IMR-90 (cell line): ENCODE data around the gene NTPCR. TPM values are rescaled to one million over a fixed set of nuclear protein-coding genes. Genes with fewer than 3 reads are reported as not detected.
A peak's percentile ranks its signal among the peaks of the same experiment; 100 is the strongest.

Experiments
- ATAC-seq: fragments of 200-7000 bp; cut with Tn5 transposase; 2 replicates; pipeline ENCODE4 v1.9.1; 2020; ENCODE audit warnings: low read depth, mild to moderate bottlenecking, moderate library complexity
- BruUV-seq: library from RNA; stranded (reverse); fragments of 400-500 nt; replicated peaks from 2 replicates; lab custom pipeline; 2021; lab: Mats Ljungman, UMichigan
- CTCF ChIA-PET: fragments of 300-600 bp; formaldehyde crosslinking; extraction: SDS; loops from one replicate; lab custom pipeline; 2021; ENCODE audit warnings: antibody characterized with exemption; lab: Yijun Ruan, JAX
- POLR2A ChIA-PET: fragments of 300-600 bp; sonication (Branson Sonifier 250); formaldehyde crosslinking; loops from one replicate; lab custom pipeline; 2022; ENCODE audit warnings: antibody characterized with exemption; ENCODE audit not compliant: unreplicated experiment; lab: Charles Lee
- DNase-seq: peaks from one replicate; pipeline ENCODE4 v3.0.0; 2013
- H2AFZ ChIP-seq: replicated peaks from 2 replicates; pipeline ENCODE3; 2013; ENCODE audit warnings: low read length, mild to moderate bottlenecking; ENCODE audit not compliant: poor library complexity
- H2AK5ac ChIP-seq: 2 replicates; pipeline ENCODE4 v1.6.1; 2013; ENCODE audit warnings: low read depth, low read length, inconsistent platforms
- H2AK9ac ChIP-seq: replicated peaks from 2 replicates; pipeline ENCODE3; 2013; ENCODE audit warnings: mild to moderate bottlenecking, low read depth, low read length, moderate library complexity; ENCODE audit not compliant: poor library complexity
- H2BK120ac ChIP-seq: 2 replicates; pipeline ENCODE4 v1.6.1; 2013; ENCODE audit warnings: low read depth, low read length, inconsistent platforms
- H2BK15ac ChIP-seq: 3 replicates; pipeline ENCODE4 v1.6.1; 2013; ENCODE audit warnings: low read depth, low read length, inconsistent platforms
- H2BK20ac ChIP-seq: 2 replicates; pipeline ENCODE4 v1.6.1; 2013; ENCODE audit warnings: low read depth, mild to moderate bottlenecking, inconsistent platforms, low read length, moderate library complexity
- H2BK5ac ChIP-seq: 2 replicates; pipeline ENCODE4 v1.6.1; 2013; ENCODE audit warnings: mild to moderate bottlenecking, low read depth, low read length, inconsistent platforms; ENCODE audit not compliant: poor library complexity, severe bottlenecking
- H3K14ac ChIP-seq: replicated peaks from 2 replicates; pipeline ENCODE4 v1.6.1; 2013; ENCODE audit warnings: low read depth, low read length, inconsistent platforms
- H3K18ac ChIP-seq: 2 replicates; pipeline ENCODE4 v1.6.1; 2013; ENCODE audit warnings: low read depth, low read length, control low read depth
- H3K23ac ChIP-seq: 2 replicates; pipeline ENCODE4 v1.6.1; 2013; ENCODE audit warnings: low read depth, low read length, inconsistent platforms
- H3K27ac ChIP-seq: 2 replicates; pipeline ENCODE4 v1.5.1; 2013; ENCODE audit warnings: mild to moderate bottlenecking, control low read depth, low read length; ENCODE audit not compliant: insufficient read depth
- H3K27me3 ChIP-seq: 2 replicates; pipeline ENCODE4 v1.6.1; 2013; ENCODE audit warnings: low read length; ENCODE audit not compliant: control insufficient read depth, insufficient read depth
- H3K36me3 ChIP-seq: 2 replicates; pipeline ENCODE4 v1.6.1; 2013; ENCODE audit warnings: low read length, mixed read lengths; ENCODE audit not compliant: control insufficient read depth, insufficient read depth
- H3K4ac ChIP-seq: 2 replicates; pipeline ENCODE4 v1.6.1; 2013; ENCODE audit warnings: low read depth, low read length, inconsistent platforms
- H3K4me1 ChIP-seq: 2 replicates; pipeline ENCODE4 v1.6.1; 2013; ENCODE audit warnings: low read length, mixed read lengths; ENCODE audit not compliant: control insufficient read depth, insufficient read depth
- H3K4me2 ChIP-seq: 2 replicates; pipeline ENCODE4 v1.6.1; 2013; ENCODE audit warnings: low read depth, mild to moderate bottlenecking, control low read depth, low read length, moderate library complexity
- H3K4me3 ChIP-seq: 2 replicates; pipeline ENCODE4 v1.5.1; 2013; ENCODE audit warnings: low read depth, mild to moderate bottlenecking, control low read depth, low read length, moderate library complexity; ENCODE audit not compliant: insufficient read depth
- H3K56ac ChIP-seq: 2 replicates; pipeline ENCODE4 v1.6.1; 2013; ENCODE audit warnings: low read length, inconsistent platforms; ENCODE audit not compliant: insufficient read depth; ENCODE audit errors: extremely low read depth
- H3K79me1 ChIP-seq, 2 experiments: 2 replicates each; pipeline ENCODE4 v1.6.1; 2013; ENCODE audit warnings: low read length in 2 of 2, inconsistent platforms in 1 of 2, low read depth in 1 of 2
- H3K9ac ChIP-seq: 2 replicates; pipeline ENCODE4 v1.6.1; 2013; ENCODE audit warnings: low read depth, low read length, control low read depth
- H3K9me1 ChIP-seq: 2 replicates; pipeline ENCODE4 v1.6.1; 2013; ENCODE audit warnings: low read length, inconsistent platforms; ENCODE audit not compliant: insufficient read depth
- H3K9me3 ChIP-seq: 2 replicates; pipeline ENCODE4 v1.6.1; 2013; ENCODE audit warnings: low read length; ENCODE audit not compliant: control insufficient read depth, insufficient read depth
- H4K20me1 ChIP-seq: 2 replicates; pipeline ENCODE4 v1.6.1; 2013; ENCODE audit warnings: low read length, inconsistent platforms; ENCODE audit not compliant: insufficient read depth
- H4K5ac ChIP-seq: 2 replicates; pipeline ENCODE4 v1.6.1; 2013; ENCODE audit warnings: mild to moderate bottlenecking, low read depth, low read length, control low read depth
- H4K8ac ChIP-seq, 2 experiments: 2 replicates each; pipeline ENCODE4 v1.6.1; 2013; ENCODE audit warnings: low read depth in 2 of 2, low read length in 2 of 2, control low read depth in 1 of 2, inconsistent platforms in 1 of 2
- H4K91ac ChIP-seq: 2 replicates; pipeline ENCODE4 v1.6.1; 2013; ENCODE audit warnings: low read depth, low read length, inconsistent platforms; ENCODE audit not compliant: insufficient read depth
- CEBPB ChIP-seq: IDR thresholded peaks from 2 replicates; pipeline ENCODE4 v1.6.1; 2012; ENCODE audit warnings: low read depth, low read length, improper control_type of control experiment
- FOS ChIP-seq: fragments of 150-350 bp; IDR thresholded peaks from 2 replicates; pipeline ENCODE4 v1.6.1; 2016; ENCODE audit warnings: low read depth, low read length
- MAFK ChIP-seq: IDR thresholded peaks from 2 replicates; pipeline ENCODE4 v1.6.1; 2012; ENCODE audit warnings: low read depth, low read length, improper control_type of control experiment
- MAZ ChIP-seq: IDR thresholded peaks from 2 replicates; pipeline ENCODE4 v1.6.1; 2012; ENCODE audit warnings: low read depth, mild to moderate bottlenecking, low read length, improper control_type of control experiment, moderate library complexity, borderline replicate concordance
- NFE2L2 ChIP-seq: fragments of 150-350 bp; IDR thresholded peaks from 2 replicates; pipeline ENCODE4 v1.6.1; 2016; ENCODE audit warnings: low read depth, mild to moderate bottlenecking, low read length
- POLR2A ChIP-seq: IDR thresholded peaks from 2 replicates; pipeline ENCODE4 v1.6.1; 2012; ENCODE audit warnings: mild to moderate bottlenecking, low read depth, low read length
- RAD21 ChIP-seq: IDR thresholded peaks from 2 replicates; pipeline ENCODE4 v1.6.1; 2012; ENCODE audit warnings: low read length, improper control_type of control experiment
- RCOR1 ChIP-seq: IDR thresholded peaks from 2 replicates; pipeline ENCODE4 v1.6.1; 2012; ENCODE audit warnings: mild to moderate bottlenecking, low read length, improper control_type of control experiment; ENCODE audit not compliant: insufficient replicate concordance
- RFX5 ChIP-seq: IDR thresholded peaks from 2 replicates; pipeline ENCODE4 v1.8.0; 2012; ENCODE audit warnings: low read depth, mild to moderate bottlenecking, low read length, moderate library complexity
- SMC3 ChIP-seq: fragments of 150-350 bp; IDR thresholded peaks from 2 replicates; pipeline ENCODE4 v1.6.1; 2016; ENCODE audit warnings: low read depth, mild to moderate bottlenecking, antibody characterized with exemption, low read length, moderate library complexity
- WGBS, 2 experiments: methylation state at CpG; one replicate each; pipeline versions ENCODE4 v1.1.5 to v1.1.7; 2013; ENCODE audit warnings: missing lambda C conversion rate in 2 of 2; ENCODE audit not compliant: insufficient read length in 1 of 2; ENCODE audit errors: extremely low coverage in 2 of 2; 5-methylcytosine and 5-hydroxymethylcytosine counted together
- dilution Hi-C: fragments of 300-500 bp; cut with HindIII; formaldehyde crosslinking; loops from one replicate; pipeline ENCODE4 v1.14.3; 2018; ENCODE audit warnings: low sequenced_read_pairs; ENCODE audit not compliant: unreplicated experiment
- in situ Hi-C: fragments of 300-500 bp; cut with MboI; formaldehyde crosslinking; loops from 3 replicates; pipeline ENCODE4 v1.14.3; 2019; ENCODE audit warnings: low sequenced_read_pairs, inconsistent platforms, mixed read lengths
- intact Hi-C: fragments of 100-400 bp; cut with micrococcal nuclease; formaldehyde crosslinking; loops from 2 replicates; pipeline ENCODE4 v1.10.0; 2022
- polyA plus RNA-seq, 3 experiments: library from polyadenylated mRNA; depleted of rRNA; stranded (reverse); fragments of >200 nt; gene quantifications; 2 replicates each; pipeline ENCODE4 v1.2.3, GENCODE V29; 2012; ENCODE audit warnings: low replicate concordance in 1 of 3
- total RNA-seq: library from RNA; depleted of rRNA; stranded (reverse); fragments of >200 nt; gene quantifications from 2 replicates; pipeline ENCODE4 v1.2.3, GENCODE V29; 2012
- TF ChIP-seq, protein P1 (sequence below): conservative IDR thresholded peaks from 2 replicates; pipeline ENCODE4 v1.5.1; 2012; ENCODE audit warnings: mild to moderate bottlenecking, low read depth, low read length, improper control_type of control experiment
- TF ChIP-seq, protein P2 (sequence below): fragments of 150-350 bp; IDR thresholded peaks from 2 replicates; pipeline ENCODE4 v1.6.1; 2017; ENCODE audit warnings: mild to moderate bottlenecking, antibody characterized with exemption, low read length, low read depth
- TF ChIP-seq, protein P3 (sequence below): fragments of 150-350 bp; IDR thresholded peaks from 2 replicates; pipeline ENCODE4 v1.6.1; 2016; ENCODE audit warnings: low read depth, mild to moderate bottlenecking, low read length, moderate library complexity, borderline replicate concordance

NTPCR gene
- total and polyA plus RNA-seq, 2 of the 4 experiments (the other 2 are of a cell fraction): 13.3 to 16.5 TPM

DNA sequence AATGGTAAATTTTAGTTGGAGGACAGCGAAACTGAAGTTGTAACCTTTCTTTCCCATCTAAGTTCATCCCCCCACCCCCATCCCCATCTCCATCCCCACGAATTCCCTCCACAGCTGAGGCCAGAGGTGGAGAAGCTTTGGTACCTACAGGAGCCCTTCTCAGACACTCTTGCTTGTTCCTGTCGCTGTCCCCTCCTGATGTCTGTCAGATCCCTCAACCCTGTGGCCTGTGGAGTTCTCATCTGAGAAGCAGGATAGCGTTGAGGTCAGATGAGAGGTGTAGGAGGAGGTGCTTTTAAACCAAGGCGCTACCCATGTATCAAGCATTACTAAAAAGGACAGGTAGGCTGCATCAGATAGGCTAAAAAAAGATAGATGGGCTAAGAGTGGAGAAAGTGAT, 769 bp downstream of the NTPCR start:
- no peak for ATAC-seq
- H3K9ac ChIP-seq: peak overlapping the region; percentile 84
- H3K4me1 ChIP-seq: peaks cover 10% of the 10 kb centered on the region
- H3K9me1 ChIP-seq: peaks cover 7% of the 10 kb centered on the region; the same call in 1 of the 2 replicates
- H2BK20ac ChIP-seq: no peak overlapping the region
- BruUV-seq: no TSS peak
- TF ChIP-seq POLR2A: no peak
- no peak for TF ChIP-seq MAFK
- no peak for TF ChIP-seq SMC3
- TF ChIP-seq, protein P1, sequence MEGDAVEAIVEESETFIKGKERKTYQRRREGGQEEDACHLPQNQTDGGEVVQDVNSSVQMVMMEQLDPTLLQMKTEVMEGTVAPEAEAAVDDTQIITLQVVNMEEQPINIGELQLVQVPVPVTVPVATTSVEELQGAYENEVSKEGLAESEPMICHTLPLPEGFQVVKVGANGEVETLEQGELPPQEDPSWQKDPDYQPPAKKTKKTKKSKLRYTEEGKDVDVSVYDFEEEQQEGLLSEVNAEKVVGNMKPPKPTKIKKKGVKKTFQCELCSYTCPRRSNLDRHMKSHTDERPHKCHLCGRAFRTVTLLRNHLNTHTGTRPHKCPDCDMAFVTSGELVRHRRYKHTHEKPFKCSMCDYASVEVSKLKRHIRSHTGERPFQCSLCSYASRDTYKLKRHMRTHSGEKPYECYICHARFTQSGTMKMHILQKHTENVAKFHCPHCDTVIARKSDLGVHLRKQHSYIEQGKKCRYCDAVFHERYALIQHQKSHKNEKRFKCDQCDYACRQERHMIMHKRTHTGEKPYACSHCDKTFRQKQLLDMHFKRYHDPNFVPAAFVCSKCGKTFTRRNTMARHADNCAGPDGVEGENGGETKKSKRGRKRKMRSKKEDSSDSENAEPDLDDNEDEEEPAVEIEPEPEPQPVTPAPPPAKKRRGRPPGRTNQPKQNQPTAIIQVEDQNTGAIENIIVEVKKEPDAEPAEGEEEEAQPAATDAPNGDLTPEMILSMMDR: no peak
- no peak for TF ChIP-seq RFX5
- no peak for TF ChIP-seq NFE2L2
- no peak for TF ChIP-seq RAD21
- no peak for TF ChIP-seq FOS
- TF ChIP-seq, protein P2, sequence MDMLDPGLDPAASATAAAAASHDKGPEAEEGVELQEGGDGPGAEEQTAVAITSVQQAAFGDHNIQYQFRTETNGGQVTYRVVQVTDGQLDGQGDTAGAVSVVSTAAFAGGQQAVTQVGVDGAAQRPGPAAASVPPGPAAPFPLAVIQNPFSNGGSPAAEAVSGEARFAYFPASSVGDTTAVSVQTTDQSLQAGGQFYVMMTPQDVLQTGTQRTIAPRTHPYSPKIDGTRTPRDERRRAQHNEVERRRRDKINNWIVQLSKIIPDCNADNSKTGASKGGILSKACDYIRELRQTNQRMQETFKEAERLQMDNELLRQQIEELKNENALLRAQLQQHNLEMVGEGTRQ: no peak
- TF ChIP-seq MAZ: no peak
- no peak for TF ChIP-seq RCOR1
- TF ChIP-seq, protein P3, sequence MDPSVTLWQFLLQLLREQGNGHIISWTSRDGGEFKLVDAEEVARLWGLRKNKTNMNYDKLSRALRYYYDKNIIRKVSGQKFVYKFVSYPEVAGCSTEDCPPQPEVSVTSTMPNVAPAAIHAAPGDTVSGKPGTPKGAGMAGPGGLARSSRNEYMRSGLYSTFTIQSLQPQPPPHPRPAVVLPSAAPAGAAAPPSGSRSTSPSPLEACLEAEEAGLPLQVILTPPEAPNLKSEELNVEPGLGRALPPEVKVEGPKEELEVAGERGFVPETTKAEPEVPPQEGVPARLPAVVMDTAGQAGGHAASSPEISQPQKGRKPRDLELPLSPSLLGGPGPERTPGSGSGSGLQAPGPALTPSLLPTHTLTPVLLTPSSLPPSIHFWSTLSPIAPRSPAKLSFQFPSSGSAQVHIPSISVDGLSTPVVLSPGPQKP: no peak
- TF ChIP-seq CEBPB: no peak
- in situ Hi-C loops (no loop called here), intact Hi-C loops (loop anchor here (2.0 to 10.0 kb wide), 5 partner anchors 99 to 476 kb away; no protein-coding TSS in a partner anchor), dilution Hi-C loops (no loop called here)
- peak overlapping the region; percentile 73; the same call in 1 of the 2 replicates for H3K27ac ChIP-seq
- H3K9me3 ChIP-seq: no peaks in the 10 kb centered on the region
- H3K18ac ChIP-seq: peak overlapping the region; percentile 84
- H4K5ac ChIP-seq: peak overlapping the region; percentile 81
- peak overlapping the region; percentile 76 for H3K4me3 ChIP-seq
- H3K79me1 ChIP-seq: peaks cover 11 to 33% of the 10 kb centered on the region in 2 experiments; a peak in 3 of 4 replicates
- peak overlapping the region; percentile 76 to 92; a peak in 3 of 4 replicates for H4K8ac ChIP-seq
- DNase-seq: peak; percentile 12
- peak overlapping the region; percentile 56 for H2AK9ac ChIP-seq
- no peaks in the 10 kb centered on the region for H4K20me1 ChIP-seq
- no CpG with 5 or more reads among the region's 5 CpGs for WGBS, 2 experiments
- H2AFZ ChIP-seq: peak overlapping the region; percentile 54
- ChIA-PET CTCF (no interaction called here), POLR2A (interaction anchor here (0.6 to 0.7 kb wide), 2 partner anchors 162 to 270 kb away, joined by 7 to 14 read pairs; no protein-coding TSS in a partner anchor)
- peak overlapping the region; percentile 6; the same call in 1 of the 3 replicates for H2BK15ac ChIP-seq
- H4K91ac ChIP-seq: peak overlapping the region; percentile 40; the same call in 1 of the 2 replicates
- H2BK5ac ChIP-seq: peak overlapping the region; percentile 18
- peak overlapping the region; percentile 38; the same call in 1 of the 2 replicates for H3K14ac ChIP-seq
- H3K27me3 ChIP-seq: no peaks in the 10 kb centered on the region
- peak overlapping the region; percentile 66 for H2BK120ac ChIP-seq
- H3K36me3 ChIP-seq: peaks cover under 1% of the 10 kb centered on the region; the same call in 1 of the 2 replicates
- H3K4ac ChIP-seq: peak overlapping the region; percentile 67
- H2AK5ac ChIP-seq: 0 out of 2 replicates have a peak overlapping the region, but pooled peaks have one; percentile 56
- 0 out of 2 replicates have a peak overlapping the region, but pooled peaks have one; percentile 39 for H3K23ac ChIP-seq
- no peak overlapping the region for H3K56ac ChIP-seq
- peak overlapping the region; percentile 99 for H3K4me2 ChIP-seq
